GM12864 (cell line): ENCODE data around the gene CIPC.

Experiments used
- DNase-seq: peaks from one replicate; pipeline ENCODE4 v3.0.0-alpha.2; 2011; ENCODE audit warnings: low read depth
- H3K4me3 ChIP-seq: 2 replicates; pipeline ENCODE4 v1.5.1; 2011; ENCODE audit warnings: mild to moderate bottlenecking, low read depth, low read length, control low read depth
- CTCF ChIP-seq: IDR thresholded peaks from 2 replicates; pipeline ENCODE4 v1.5.1; 2011; ENCODE audit warnings: low read depth, mild to moderate bottlenecking, moderate library complexity, low read length, control low read depth, inconsistent platforms; ENCODE audit errors: missing control alignments

CIPC gene

GRCh38 chr14:77094672-77095284, 3.3 kb upstream of the CIPC start:
- TF ChIP-seq CTCF, result peak; percentile 81
- peak; percentile 67 for DNase-seq
- no peak overlapping the region for H3K4me3 ChIP-seq

- DNase-seq, result no peak
- H3K4me3 ChIP-seq, result peak overlapping the region; percentile 82
- TF ChIP-seq CTCF, result no peak
Measured at GRCh38 chr14:77097006-77097699, 905 bp upstream of the CIPC start.

GRCh38 chr14:77098529-77099353, 683 bp downstream of the CIPC start:
- H3K4me3 ChIP-seq, result peak overlapping the region; percentile 82
- DNase-seq, result no peak
- no peak for TF ChIP-seq CTCF

GRCh38 chr14:77099425-77100167, 1.5 kb downstream of the CIPC start:
- no peak for TF ChIP-seq CTCF
- peak overlapping the region; percentile 82; the same call in 1 of the 2 replicates for H3K4me3 ChIP-seq
- DNase-seq, result no peak

GRCh38 chr14:77100961-77101360, 2.9 kb downstream of the CIPC start:
- DNase-seq, result no peak
- TF ChIP-seq CTCF, result no peak
- no peak overlapping the region for H3K4me3 ChIP-seq

- TF ChIP-seq CTCF, result no peak
- no peak overlapping the region for H3K4me3 ChIP-seq
Measured at GRCh38 chr14:77102154-77102553, 4.1 kb downstream of the CIPC start.

More at GRCh38 chr14:77102154-77102553, 4.1 kb downstream of the CIPC start:
- no peak for DNase-seq
